Left cardiac atrium (tissue), 4 donors: Measurements from ENCODE around the gene APOO. TPM values are rescaled to one million over a fixed set of nuclear protein-coding genes. Genes with fewer than 3 reads are reported as not detected.
"Not testable (repeated sequence)": the region's sequence is repeated elsewhere in the genome, so short reads cannot be mapped to it uniquely, and the experiment has no call there.

Experiments
- ATAC-seq, 2 donors: fragments of 200-7000 bp; cut with Tn5 transposase; one replicate each; pipeline ENCODE4 v1.9.1; 2020; ENCODE audit warnings: mild to moderate bottlenecking in 2 of 2, moderate library complexity in 2 of 2
- DNase-seq: peaks from one replicate; pipeline ENCODE4 v3.0.0-alpha.2; 2020
- intact Hi-C, 2 donors: fragments of 100-400 bp; cut with DNase I; formaldehyde crosslinking; loops; one replicate each; pipeline versions ENCODE4 v1.14.1 to v1.15.1; 2022 to 2023
- total RNA-seq, 2 donors: library from RNA; stranded (reverse); fragmentation: NEBNext Ultra II Directional; extraction: Animal tissue kit (Norgen Biotek cat#: 25700); gene quantifications; one replicate each; pipeline ENCODE4 v1.2.1, GENCODE V29; 2021
- donor health status: DM: no; HTN: yes; CAD: no.
- donor health status: DM: no; HTN: yes; CAD: no; lungs with severe emphysema.
- donor health status: DM: yes; HTN: yes; CAD: no.
- donor health status: Dilated cardiomyopathy.

APOO gene
- total RNA-seq, 2 donors from 2014 or later: 70.0 to 70.9 TPM

- ATAC-seq (no peak), DNase-seq (no peak)
- intact Hi-C loops: no loop called here
These were observed 28.2 kb downstream of the APOO start for GRCh38 chrX:23879380-23880090.

GRCh38 chrX:23871905-23872546, 35.7 kb downstream of the APOO start:
- ATAC-seq (peak in 1 of 2 donors; percentile 49), DNase-seq (no peak)
- intact Hi-C loops: no loop called here

GRCh38 chrX:23870041-23870440, 37.7 kb downstream of the APOO start:
- intact Hi-C loops: no loop called here
- no peak for DNase-seq
- ATAC-seq: no peak

GRCh38 chrX:23864742-23865326, 42.9 kb downstream of the APOO start:
- no peak for ATAC-seq
- DNase-seq: no peak
- intact Hi-C loops: no loop called here

- intact Hi-C loops, ATAC-seq, DNase-seq: not testable (repeated sequence)
These were observed 45.8 kb downstream of the APOO start for GRCh38 chrX:23861952-23862351.

GRCh38 chrX:23861215-23861896, 46.4 kb downstream of the APOO start:
- intact Hi-C loops: no loop called here
- DNase-seq (no peak), ATAC-seq (no peak)

- ATAC-seq, intact Hi-C loops, DNase-seq: not testable (repeated sequence)
These were observed 48.5 kb downstream of the APOO start for GRCh38 chrX:23859238-23859637.

GRCh38 chrX:23857935-23858334, 49.8 kb downstream of the APOO start:
- intact Hi-C loops: no loop called here
- ATAC-seq: no peak

GRCh38 chrX:23857363-23857762, 50.4 kb downstream of the APOO start:
- no peak for DNase-seq
- no peak for ATAC-seq
- intact Hi-C loops: no loop called here

More at GRCh38 chrX:23857935-23858334, 49.8 kb downstream of the APOO start:
- no peak for DNase-seq

GRCh38 chrX:23855569-23855968, 52.2 kb downstream of the APOO start:
- peak in 1 of 2 donors; percentile 38 for ATAC-seq
- DNase-seq: no peak
- intact Hi-C loops: no loop called here

- no peak for ATAC-seq
- intact Hi-C loops: no loop called here
- DNase-seq: no peak
These were observed 52.8 kb downstream of the APOO start for GRCh38 chrX:23854945-23855344.

GRCh38 chrX:23854122-23854521, 53.6 kb downstream of the APOO start:
- ATAC-seq: no peak
- intact Hi-C loops: no loop called here
- no peak for DNase-seq

- no peak for ATAC-seq
- DNase-seq: no peak
- intact Hi-C loops: no loop called here
These were observed 56.2 kb downstream of the APOO start for GRCh38 chrX:23851544-23851943.

- no peak for ATAC-seq
- intact Hi-C loops: no loop called here
These were observed 58.5 kb downstream of the APOO start for GRCh38 chrX:23849241-23849640.

GRCh38 chrX:23845351-23845817, 62.4 kb downstream of the APOO start:
- intact Hi-C loops: no loop called here

More at GRCh38 chrX:23849241-23849640, 58.5 kb downstream of the APOO start:
- no peak for DNase-seq

GRCh38 chrX:23844502-23845138, 63.1 kb downstream of the APOO start:
- ATAC-seq: peak; percentile 47 to 65
- intact Hi-C loops: no loop called here

More at GRCh38 chrX:23845351-23845817, 62.4 kb downstream of the APOO start:
- no peak for DNase-seq
- peak in 1 of 2 donors; percentile 48 for ATAC-seq

GRCh38 chrX:23841847-23842522, 65.8 kb downstream of the APOO start:
- intact Hi-C loops: no loop called here
- ATAC-seq (no peak), DNase-seq (no peak)

More at GRCh38 chrX:23844502-23845138, 63.1 kb downstream of the APOO start:
- DNase-seq: no peak

GRCh38 chrX:23840674-23841073, 67.1 kb downstream of the APOO start:
- DNase-seq (no peak), ATAC-seq (no peak)
- intact Hi-C loops: no loop called here

- ATAC-seq (no peak), DNase-seq (no peak)
- intact Hi-C loops: no loop called here
These were observed 68.8 kb downstream of the APOO start for GRCh38 chrX:23838953-23839352.
